HEK293T (cell line): ENCODE measurements around the gene ACOXL.

ENCODE experiments used
- CTCF ChIA-PET: fragments of 350-600 bp; formaldehyde crosslinking; extraction: SDS; loops from one replicate; lab custom pipeline; 2021; ENCODE audit warnings: antibody characterized with exemption, inconsistent platforms; lab: Yijun Ruan, JAX
- POLR2A ChIA-PET: fragments of 350-600 bp; formaldehyde crosslinking; extraction: SDS; loops from one replicate; lab custom pipeline; 2020; ENCODE audit warnings: antibody characterized with exemption, inconsistent platforms; lab: Yijun Ruan, JAX
- DNase-seq: peaks from one replicate; pipeline ENCODE4 v3.0.0; 2012; ENCODE audit warnings: mixed read lengths; ENCODE audit errors: extremely low spot score
- ARNT ChIP-seq: fragments of 450-650 bp; IDR thresholded peaks from 2 replicates; pipeline ENCODE4 v1.6.1; 2017; ENCODE audit warnings: mild to moderate bottlenecking
- BHLHE40 ChIP-seq: fragments of 450-650 bp; IDR thresholded peaks from 2 replicates; pipeline ENCODE4 v1.6.1; 2016; ENCODE audit warnings: mild to moderate bottlenecking, moderate library complexity, borderline replicate concordance
- CTBP1 ChIP-seq: fragments of 450-650 bp; IDR thresholded peaks from 2 replicates; pipeline ENCODE4 v1.6.1; 2016; ENCODE audit warnings: borderline replicate concordance
- ELF4 ChIP-seq: fragments of 450-650 bp; IDR thresholded peaks from 2 replicates; pipeline ENCODE4 v1.6.1; 2017; ENCODE audit warnings: antibody characterized with exemption
- FOXA1 ChIP-seq: fragments of 450-650 bp; IDR thresholded peaks from 2 replicates; pipeline ENCODE4 v1.6.1; 2016; ENCODE audit warnings: mild to moderate bottlenecking
- FOXK2 ChIP-seq: fragments of 450-650 bp; IDR thresholded peaks from 2 replicates; pipeline ENCODE4 v1.6.1; 2016; ENCODE audit warnings: mild to moderate bottlenecking
- FOXM1 ChIP-seq: fragments of 450-650 bp; IDR thresholded peaks from 2 replicates; pipeline ENCODE4 v1.6.1; 2017; ENCODE audit warnings: mild to moderate bottlenecking, borderline replicate concordance
- HDGF ChIP-seq: fragments of 450-650 bp; IDR thresholded peaks from 2 replicates; pipeline ENCODE4 v1.6.1; 2017; ENCODE audit warnings: antibody characterized with exemption, borderline replicate concordance
- L3MBTL2 ChIP-seq: fragments of 450-650 bp; conservative IDR thresholded peaks from 2 replicates; pipeline ENCODE4 v1.6.1; 2016; ENCODE audit warnings: mild to moderate bottlenecking
- LEF1 ChIP-seq: fragments of 450-650 bp; IDR thresholded peaks from 2 replicates; pipeline ENCODE4 v1.6.1; 2017; ENCODE audit warnings: mild to moderate bottlenecking, borderline replicate concordance
- NFRKB ChIP-seq: fragments of 450-650 bp; IDR thresholded peaks from 2 replicates; pipeline ENCODE4 v1.6.1; 2016; ENCODE audit warnings: mild to moderate bottlenecking, moderate library complexity
- PKNOX1 ChIP-seq: fragments of 450-650 bp; IDR thresholded peaks from 2 replicates; pipeline ENCODE4 v1.6.1; 2016
- SP1 ChIP-seq: fragments of 450-650 bp; IDR thresholded peaks from 2 replicates; pipeline ENCODE4 v1.6.1; 2017
- SUZ12 ChIP-seq: fragments of 450-650 bp; IDR thresholded peaks from 2 replicates; pipeline ENCODE4 v1.6.1; 2016; ENCODE audit warnings: mild to moderate bottlenecking
- TARDBP ChIP-seq: fragments of 450-650 bp; IDR thresholded peaks from 2 replicates; pipeline ENCODE4 v1.6.1; 2016
- ZNF384 ChIP-seq: fragments of 450-650 bp; IDR thresholded peaks from 2 replicates; pipeline ENCODE4 v1.6.1; 2016

ACOXL gene

GRCh38 chr2:110983133-110983532, 250.8 kb downstream of the ACOXL start:
- ChIA-PET CTCF (no interaction called here), POLR2A (no interaction called here)
- no peak for DNase-seq
- TF ChIP-seq SP1 (no peak), TARDBP (no peak), PKNOX1 (no peak), HDGF (no peak), ARNT (no peak), ELF4 (no peak), FOXM1 (no peak), NFRKB (no peak)

GRCh38 chr2:110984694-110985490, 252.5 kb downstream of the ACOXL start:
- peak; percentile 41; the same call in 1 of the 2 replicates for TF ChIP-seq PKNOX1
- no peak for TF ChIP-seq FOXA1
- ChIA-PET CTCF (no interaction called here), POLR2A (no interaction called here)
- no peak for DNase-seq

GRCh38 chr2:110990440-110990839, 258.1 kb downstream of the ACOXL start:
- ChIA-PET POLR2A (no interaction called here), CTCF (interaction anchor here (0.7 kb wide), 1 partner anchor 170 kb away, joined by 3 read pairs; no protein-coding TSS in a partner anchor)
- no peak for DNase-seq
- no peak for TF ChIP-seq ZNF384
- TF ChIP-seq SP1: no peak
- no peak for TF ChIP-seq ARNT
- TF ChIP-seq ELF4: no peak
- no peak for TF ChIP-seq FOXM1
- TF ChIP-seq LEF1: no peak
- TF ChIP-seq HDGF: no peak
- TF ChIP-seq CTBP1: no peak
- TF ChIP-seq NFRKB: no peak

- CTCF ChIA-PET: interaction anchor here (0.9 kb wide), 1 partner anchor 12 kb away, joined by 3 read pairs; no protein-coding TSS in a partner anchor
- no peak for TF ChIP-seq NFRKB
- no peak for TF ChIP-seq ZNF384
- TF ChIP-seq PKNOX1: no peak
- TF ChIP-seq HDGF: no peak
- TF ChIP-seq CTBP1: no peak
- no peak for TF ChIP-seq ELF4
- TF ChIP-seq L3MBTL2: no peak
- no peak for TF ChIP-seq SUZ12
- POLR2A ChIA-PET: no interaction called here
- DNase-seq: no peak
Measured at GRCh38 chr2:110991911-110992310, 259.5 kb downstream of the ACOXL start.

GRCh38 chr2:110992886-110993285, 260.5 kb downstream of the ACOXL start:
- TF ChIP-seq NFRKB: no peak
- no peak for TF ChIP-seq CTBP1
- no peak for TF ChIP-seq ELF4
- no peak for TF ChIP-seq BHLHE40
- POLR2A ChIA-PET: no interaction called here
- CTCF ChIA-PET: no interaction called here
- DNase-seq: no peak

GRCh38 chr2:110993557-110994231, 261.3 kb downstream of the ACOXL start:
- CTCF ChIA-PET: no interaction called here
- TF ChIP-seq SP1: no peak
- no peak for TF ChIP-seq TARDBP
- no peak for TF ChIP-seq FOXK2
- no peak for TF ChIP-seq FOXA1
- TF ChIP-seq LEF1: no peak
- TF ChIP-seq ZNF384: no peak
- no peak for TF ChIP-seq NFRKB
- TF ChIP-seq PKNOX1: no peak
- TF ChIP-seq SUZ12: no peak
- TF ChIP-seq BHLHE40: no peak
- TF ChIP-seq L3MBTL2: no peak
- no peak for DNase-seq
- POLR2A ChIA-PET: no interaction called here
